Neural cell (in vitro differentiated cells): Measurements from ENCODE around the gene SLC4A8. TPM values are rescaled to one million over a fixed set of nuclear protein-coding genes. Genes with fewer than 3 reads are reported as not detected.
"Not testable (repeated sequence)": the region's sequence is repeated elsewhere in the genome, so short reads cannot be mapped to it uniquely, and the experiment has no call there.

ENCODE experiments used
- H2AFZ ChIP-seq: fragments of 200-600, 300-800 bp; sonication (generic), shearing (Covaris generic); 2 replicates; pipeline ENCODE4 v1.6.0; 2014; ENCODE audit warnings: low read depth, mild to moderate bottlenecking, antibody characterized with exemption, low read length, moderate library complexity
- H3F3A ChIP-seq: fragments of 200-600 bp; shearing (Covaris generic); 2 replicates; pipeline ENCODE4 v1.6.1; 2016; ENCODE audit warnings: mild to moderate bottlenecking, moderate library complexity, mixed read lengths, antibody characterized with exemption, low read length; ENCODE audit not compliant: insufficient read depth, poor library complexity, severe bottlenecking
- H3K27ac ChIP-seq: fragments of 200-600, 300-800 bp; sonication (generic), shearing (Covaris generic); 2 replicates; pipeline ENCODE4 v1.5.1; 2014; ENCODE audit warnings: mild to moderate bottlenecking, low read length, moderate library complexity
- H3K27me3 ChIP-seq: fragments of 300-800, 200-600 bp; sonication (generic), shearing (Covaris generic); 2 replicates; pipeline ENCODE4 v1.6.0; 2014; ENCODE audit warnings: mild to moderate bottlenecking, low read depth, low read length, moderate library complexity; ENCODE audit not compliant: insufficient read depth
- H3K36me3 ChIP-seq: fragments of 300-800, 200-600 bp; sonication (generic), shearing (Covaris generic); 2 replicates; pipeline ENCODE4 v1.5.1; 2014; ENCODE audit warnings: mild to moderate bottlenecking, antibody characterized with exemption, low read length, moderate library complexity; ENCODE audit not compliant: insufficient read depth
- H3K4me2 ChIP-seq: fragments of 300-800, 200-600 bp; sonication (generic), shearing (Covaris generic); 2 replicates; pipeline ENCODE4 v1.6.0; 2014; ENCODE audit warnings: mild to moderate bottlenecking, low read length
- H3K4me3 ChIP-seq: fragments of 300-800, 200-600 bp; sonication (generic), shearing (Covaris generic); 2 replicates; pipeline ENCODE4 v1.5.1; 2014; ENCODE audit warnings: mild to moderate bottlenecking, low read length, moderate library complexity
- H3K79me2 ChIP-seq: fragments of 200-600 bp; shearing (Covaris generic); replicated peaks from 2 replicates; pipeline ENCODE4 v1.6.0; 2014; ENCODE audit warnings: mild to moderate bottlenecking, low read length, moderate library complexity; ENCODE audit not compliant: insufficient read depth
- H3K9ac ChIP-seq: fragments of 300-800, 200-600 bp; sonication (generic), shearing (Covaris generic); 2 replicates; pipeline ENCODE4 v1.6.1; 2016; ENCODE audit warnings: mild to moderate bottlenecking, low read length, mixed read lengths
- H3K9me2 ChIP-seq: fragments of 200-600 bp; shearing (Covaris generic); 2 replicates; pipeline ENCODE4 v1.6.1; 2016; ENCODE audit warnings: mild to moderate bottlenecking, low read length, mixed read lengths; ENCODE audit not compliant: insufficient read depth
- H3K9me3 ChIP-seq: fragments of 200-600, 300-800 bp; sonication (generic), shearing (Covaris generic); 2 replicates; pipeline ENCODE4 v1.6.1; 2016; ENCODE audit warnings: mild to moderate bottlenecking, mixed run types, low read length, moderate library complexity, mixed read lengths
- H4K20me1 ChIP-seq: fragments of 200-600 bp; shearing (Covaris generic); 2 replicates; pipeline ENCODE4 v1.6.1; 2016; ENCODE audit warnings: mild to moderate bottlenecking, mixed run types; ENCODE audit not compliant: insufficient read depth
- EP300 ChIP-seq: fragments of 450-650 bp; conservative IDR thresholded peaks from 2 replicates; pipeline ENCODE4 v1.6.1; 2014; ENCODE audit warnings: antibody characterized with exemption, mild to moderate bottlenecking, moderate library complexity; ENCODE audit not compliant: poor library complexity, severe bottlenecking
- EZH2 ChIP-seq: fragments of 200-600, 300-800 bp; shearing (Covaris generic), sonication (generic); IDR thresholded peaks from 2 replicates; pipeline ENCODE4 v1.6.1; 2014; ENCODE audit warnings: antibody characterized with exemption, low read length, borderline replicate concordance, mild to moderate bottlenecking; ENCODE audit not compliant: insufficient read depth, poor library complexity, severe bottlenecking
- MXI1 ChIP-seq: fragments of 450-650 bp; conservative IDR thresholded peaks from 2 replicates; pipeline ENCODE4 v1.6.1; 2014; ENCODE audit warnings: antibody characterized with exemption, mild to moderate bottlenecking; ENCODE audit not compliant: poor library complexity, severe bottlenecking
- POLR2AphosphoS5 ChIP-seq: IDR thresholded peaks from 2 replicates; pipeline ENCODE4 v1.6.1; 2012
- RAD21 ChIP-seq: fragments of 450-650 bp; conservative IDR thresholded peaks from 2 replicates; pipeline ENCODE4 v1.6.1; 2014; ENCODE audit warnings: antibody characterized with exemption, mild to moderate bottlenecking, moderate library complexity
- SMC3 ChIP-seq: fragments of 450-650 bp; conservative IDR thresholded peaks from 2 replicates; pipeline ENCODE4 v1.6.1; 2014; ENCODE audit warnings: antibody characterized with exemption, mild to moderate bottlenecking, moderate library complexity; ENCODE audit not compliant: poor library complexity
- TAF1 ChIP-seq: IDR thresholded peaks from 2 replicates; pipeline ENCODE4 v1.6.1; 2012; ENCODE audit warnings: low read depth
- polyA plus RNA-seq: library from polyadenylated mRNA; depleted of rRNA; stranded (reverse); fragments of >200 nt; gene quantifications from 2 replicates; pipeline ENCODE4 v1.2.3, GENCODE V29; 2014
- TF ChIP-seq, protein P1 (sequence below): IDR thresholded peaks from 2 replicates; pipeline ENCODE4 v1.6.1; 2012; ENCODE audit warnings: borderline replicate concordance
- TF ChIP-seq, protein P2 (sequence below): fragments of 450-650 bp; IDR thresholded peaks from 2 replicates; pipeline ENCODE4 v1.5.1; 2014; ENCODE audit warnings: antibody characterized with exemption, mild to moderate bottlenecking, moderate library complexity; ENCODE audit not compliant: poor library complexity, severe bottlenecking

SLC4A8 gene
- polyA plus RNA-seq, 1 donor from 2014 or later, result 37.8 TPM

DNA sequence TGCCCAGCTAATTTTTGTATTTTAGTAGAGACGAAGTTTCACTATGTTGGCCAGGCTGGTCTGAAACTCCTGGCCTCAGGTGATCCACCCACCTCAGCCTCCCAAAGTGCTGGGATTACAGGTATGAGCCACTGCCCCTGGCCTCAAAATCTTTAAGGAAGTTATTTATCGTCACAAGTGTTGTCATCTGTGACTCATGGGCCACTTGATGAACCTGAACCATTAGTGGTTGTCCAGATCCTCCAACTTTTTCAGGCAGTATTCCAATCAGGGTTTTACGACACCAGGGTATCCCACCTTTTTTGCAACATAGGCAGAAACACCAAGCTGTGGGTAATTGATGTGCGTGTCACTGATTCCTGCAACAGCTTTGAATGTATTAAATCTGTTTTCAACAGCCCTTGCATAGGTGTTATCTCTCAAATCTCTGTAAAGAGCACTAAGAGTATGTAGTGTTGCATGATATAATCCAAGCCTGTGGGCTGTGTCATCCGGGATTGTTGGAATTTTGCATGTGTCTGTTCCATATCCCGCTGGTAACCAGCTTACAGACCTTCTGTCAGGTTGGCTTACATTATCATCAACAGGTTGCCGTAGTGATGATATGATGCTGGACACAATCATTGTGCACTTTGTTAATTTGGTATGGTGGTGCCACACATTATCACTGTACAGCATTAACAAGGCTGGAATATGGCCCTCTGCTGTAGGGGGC lies 87.1 kb downstream of the SLC4A8 start:
- Histone ChIP-seq H3K4me3 (no peak overlapping the region), H3K9me3 (no peaks in the 10 kb centered on the region), H3K79me2 (no peaks in the 10 kb centered on the region), H3K36me3 (peaks cover 16% of the 10 kb centered on the region), H3F3A (no peaks in the 10 kb centered on the region), H3K27ac (no peak overlapping the region), H3K9me2 (no peaks in the 10 kb centered on the region), H4K20me1 (no peaks in the 10 kb centered on the region), H2AFZ (no peak overlapping the region), H3K27me3 (no peaks in the 10 kb centered on the region), H3K9ac (no peak overlapping the region), H3K4me2 (no peak overlapping the region)
- TF ChIP-seq SMC3, result no peak
- TF ChIP-seq EZH2, result no peak
- no peak for TF ChIP-seq RAD21
- TF ChIP-seq EP300, result no peak
- TF ChIP-seq, protein P1, sequence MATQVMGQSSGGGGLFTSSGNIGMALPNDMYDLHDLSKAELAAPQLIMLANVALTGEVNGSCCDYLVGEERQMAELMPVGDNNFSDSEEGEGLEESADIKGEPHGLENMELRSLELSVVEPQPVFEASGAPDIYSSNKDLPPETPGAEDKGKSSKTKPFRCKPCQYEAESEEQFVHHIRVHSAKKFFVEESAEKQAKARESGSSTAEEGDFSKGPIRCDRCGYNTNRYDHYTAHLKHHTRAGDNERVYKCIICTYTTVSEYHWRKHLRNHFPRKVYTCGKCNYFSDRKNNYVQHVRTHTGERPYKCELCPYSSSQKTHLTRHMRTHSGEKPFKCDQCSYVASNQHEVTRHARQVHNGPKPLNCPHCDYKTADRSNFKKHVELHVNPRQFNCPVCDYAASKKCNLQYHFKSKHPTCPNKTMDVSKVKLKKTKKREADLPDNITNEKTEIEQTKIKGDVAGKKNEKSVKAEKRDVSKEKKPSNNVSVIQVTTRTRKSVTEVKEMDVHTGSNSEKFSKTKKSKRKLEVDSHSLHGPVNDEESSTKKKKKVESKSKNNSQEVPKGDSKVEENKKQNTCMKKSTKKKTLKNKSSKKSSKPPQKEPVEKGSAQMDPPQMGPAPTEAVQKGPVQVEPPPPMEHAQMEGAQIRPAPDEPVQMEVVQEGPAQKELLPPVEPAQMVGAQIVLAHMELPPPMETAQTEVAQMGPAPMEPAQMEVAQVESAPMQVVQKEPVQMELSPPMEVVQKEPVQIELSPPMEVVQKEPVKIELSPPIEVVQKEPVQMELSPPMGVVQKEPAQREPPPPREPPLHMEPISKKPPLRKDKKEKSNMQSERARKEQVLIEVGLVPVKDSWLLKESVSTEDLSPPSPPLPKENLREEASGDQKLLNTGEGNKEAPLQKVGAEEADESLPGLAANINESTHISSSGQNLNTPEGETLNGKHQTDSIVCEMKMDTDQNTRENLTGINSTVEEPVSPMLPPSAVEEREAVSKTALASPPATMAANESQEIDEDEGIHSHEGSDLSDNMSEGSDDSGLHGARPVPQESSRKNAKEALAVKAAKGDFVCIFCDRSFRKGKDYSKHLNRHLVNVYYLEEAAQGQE, result no peak
- TF ChIP-seq TAF1, result no peak
- no peak for TF ChIP-seq MXI1
- TF ChIP-seq, protein P2, sequence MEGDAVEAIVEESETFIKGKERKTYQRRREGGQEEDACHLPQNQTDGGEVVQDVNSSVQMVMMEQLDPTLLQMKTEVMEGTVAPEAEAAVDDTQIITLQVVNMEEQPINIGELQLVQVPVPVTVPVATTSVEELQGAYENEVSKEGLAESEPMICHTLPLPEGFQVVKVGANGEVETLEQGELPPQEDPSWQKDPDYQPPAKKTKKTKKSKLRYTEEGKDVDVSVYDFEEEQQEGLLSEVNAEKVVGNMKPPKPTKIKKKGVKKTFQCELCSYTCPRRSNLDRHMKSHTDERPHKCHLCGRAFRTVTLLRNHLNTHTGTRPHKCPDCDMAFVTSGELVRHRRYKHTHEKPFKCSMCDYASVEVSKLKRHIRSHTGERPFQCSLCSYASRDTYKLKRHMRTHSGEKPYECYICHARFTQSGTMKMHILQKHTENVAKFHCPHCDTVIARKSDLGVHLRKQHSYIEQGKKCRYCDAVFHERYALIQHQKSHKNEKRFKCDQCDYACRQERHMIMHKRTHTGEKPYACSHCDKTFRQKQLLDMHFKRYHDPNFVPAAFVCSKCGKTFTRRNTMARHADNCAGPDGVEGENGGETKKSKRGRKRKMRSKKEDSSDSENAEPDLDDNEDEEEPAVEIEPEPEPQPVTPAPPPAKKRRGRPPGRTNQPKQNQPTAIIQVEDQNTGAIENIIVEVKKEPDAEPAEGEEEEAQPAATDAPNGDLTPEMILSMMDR, result no peak
- no peak for TF ChIP-seq POLR2AphosphoS5

DNA sequence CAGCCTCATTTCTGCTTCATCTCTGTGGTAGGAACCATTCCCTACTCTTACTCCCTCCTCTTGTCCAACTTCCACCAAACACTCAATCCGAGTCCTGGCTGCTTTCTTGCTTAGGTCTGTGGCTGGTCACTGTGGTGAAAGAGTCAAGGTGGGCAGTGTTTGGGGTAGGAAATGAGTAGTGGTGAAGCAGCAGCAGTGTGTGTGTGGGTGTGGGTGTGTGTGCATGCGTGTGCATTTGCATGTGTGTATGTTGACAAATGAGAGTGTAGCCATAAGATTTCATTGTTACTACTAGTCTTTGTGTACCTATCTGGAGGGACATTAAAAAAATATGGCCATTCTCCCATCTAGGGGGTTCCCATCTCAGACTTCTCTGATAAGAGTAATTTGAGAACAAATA lies 87.8 kb downstream of the SLC4A8 start:
- H3K9me2 ChIP-seq, result no peaks in the 10 kb centered on the region

DNA sequence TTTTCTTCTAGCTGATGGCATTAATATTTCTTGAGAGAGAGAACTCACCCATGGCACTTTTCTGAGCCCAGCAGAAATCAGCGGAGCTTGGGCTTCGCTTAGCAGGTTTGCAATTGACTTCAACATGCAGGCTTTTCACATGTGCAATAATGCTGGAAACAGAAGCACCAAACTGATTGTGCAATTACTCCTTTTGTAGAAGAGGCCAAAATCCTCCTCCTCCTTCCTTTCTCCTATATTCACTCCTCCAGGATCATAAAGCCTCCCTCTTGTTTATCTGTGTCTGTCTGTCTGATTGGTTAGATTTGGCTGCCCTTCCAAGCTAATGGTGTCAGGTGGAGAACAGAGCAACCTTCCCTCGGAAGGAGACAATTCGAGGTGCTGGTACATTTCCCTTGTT lies 90.4 kb downstream of the SLC4A8 start:
- not testable (repeated sequence) for H3F3A ChIP-seq, H3K27ac ChIP-seq, H3K9me2 ChIP-seq, H2AFZ ChIP-seq, H3K9ac ChIP-seq, H3K79me2 ChIP-seq, H4K20me1 ChIP-seq, H3K4me2 ChIP-seq, H3K27me3 ChIP-seq, H3K9me3 ChIP-seq, H3K36me3 ChIP-seq, H3K4me3 ChIP-seq

More for the DNA sequence above, 87.8 kb downstream of the SLC4A8 start:
- Histone ChIP-seq H3K79me2 (no peaks in the 10 kb centered on the region), H3K9ac (no peak overlapping the region), H3K27ac (no peak overlapping the region), H3K9me3 (no peaks in the 10 kb centered on the region), H3F3A (no peaks in the 10 kb centered on the region), H3K4me2 (no peak overlapping the region), H3K27me3 (no peaks in the 10 kb centered on the region), H2AFZ (no peak overlapping the region), H3K36me3 (peaks cover 16% of the 10 kb centered on the region), H3K4me3 (no peak overlapping the region), H4K20me1 (no peaks in the 10 kb centered on the region)
- TF ChIP-seq, protein P2, result no peak
